Measurements from ENCODE around the gene TBC1D14.
"Not testable (repeated sequence)": the region's sequence is repeated elsewhere in the genome, so short reads cannot be mapped to it uniquely, and the experiment has no call there.

TBC1D14 gene

GRCh38 chr4:7074426-7074825 lies 164.8 kb downstream of the TBC1D14 start:
- FAIRE-seq (no peak), DNase-seq (ENCODE audit: insufficient read length, low spot score) (no peak)
- TF ChIP-seq TAF1 (IDR thresholded peaks at IDR 0.05; ENCODE audit: low read depth, low read length) = no peak
- no peak for TF ChIP-seq POU2F2 (IDR thresholded peaks at IDR 0.05; ENCODE audit: low read depth, low read length)
- TF ChIP-seq SPI1 (IDR thresholded peaks at IDR 0.05; ENCODE audit: low read depth, low read length) = no peak
- no peak for TF ChIP-seq POLR2A (IDR thresholded peaks at IDR 0.05; ENCODE audit: low read depth, low read length)
- no peak for TF ChIP-seq PAX5 (IDR thresholded peaks at IDR 0.05; ENCODE audit: insufficient read depth, low read length, severe bottlenecking)
- no peak for TF ChIP-seq POLR2AphosphoS5 (IDR thresholded peaks at IDR 0.05; ENCODE audit: low read depth, low read length)

- DNase-seq (ENCODE audit: insufficient read length, low spot score) = no peak
- FAIRE-seq = no peak
- no peak for TF ChIP-seq POLR2A (IDR thresholded peaks at IDR 0.05; ENCODE audit: low read depth, low read length)
- TF ChIP-seq PAX5 (IDR thresholded peaks at IDR 0.05; ENCODE audit: insufficient read depth, low read length, severe bottlenecking) = no peak
- no peak for TF ChIP-seq POU2F2 (IDR thresholded peaks at IDR 0.05; ENCODE audit: low read depth, low read length)
Measured at GRCh38 chr4:7075962-7076695, 166.5 kb downstream of the TBC1D14 start.

GRCh38 chr4:7076696-7077082 lies 167.1 kb downstream of the TBC1D14 start:
- no peak for FAIRE-seq
- no peak for DNase-seq (ENCODE audit: insufficient read length, low spot score)
- TF ChIP-seq POU2F2 (IDR thresholded peaks at IDR 0.05; ENCODE audit: low read depth, low read length) = no peak
- no peak for TF ChIP-seq SPI1 (IDR thresholded peaks at IDR 0.05; ENCODE audit: low read depth, low read length)
- no peak for TF ChIP-seq PAX5 (IDR thresholded peaks at IDR 0.05; ENCODE audit: insufficient read depth, low read length, severe bottlenecking)
- no peak for TF ChIP-seq POLR2A (IDR thresholded peaks at IDR 0.05; ENCODE audit: low read depth, low read length)
- no peak for TF ChIP-seq POLR2AphosphoS5 (IDR thresholded peaks at IDR 0.05; ENCODE audit: low read depth, low read length)
- no peak for TF ChIP-seq TAF1 (IDR thresholded peaks at IDR 0.05; ENCODE audit: low read depth, low read length)

GRCh38 chr4:7077371-7077770 lies 167.7 kb downstream of the TBC1D14 start:
- DNase-seq (ENCODE audit: insufficient read length, low spot score) (no peak), FAIRE-seq (no peak)
- TF ChIP-seq POLR2A (IDR thresholded peaks at IDR 0.05; ENCODE audit: low read depth, low read length) = no peak

GRCh38 chr4:7078025-7078424 lies 168.4 kb downstream of the TBC1D14 start:
- FAIRE-seq (no peak), DNase-seq (ENCODE audit: insufficient read length, low spot score) (no peak)
- TF ChIP-seq TAF1 (IDR thresholded peaks at IDR 0.05; ENCODE audit: low read depth, low read length) (no peak), POU2F2 (IDR thresholded peaks at IDR 0.05; ENCODE audit: low read depth, low read length) (no peak)

- not testable (repeated sequence) for FAIRE-seq
Measured at GRCh38 chr4:7079483-7079882, 169.9 kb downstream of the TBC1D14 start.

GRCh38 chr4:7079909-7080308 lies 170.3 kb downstream of the TBC1D14 start:
- DNase-seq (ENCODE audit: insufficient read length, low spot score); FAIRE-seq: not testable (repeated sequence)

More at GRCh38 chr4:7079483-7079882, 169.9 kb downstream of the TBC1D14 start:
- not testable (repeated sequence) for DNase-seq (ENCODE audit: insufficient read length, low spot score)

All from GM12891 (cell line).